ENCODE measurements around the gene MUC22.

GRCh38 chr6:30972816-30973215 is 37.5 kb upstream of the MUC22 start:
- TF ChIP-seq ZSCAN29 (IDR thresholded peaks at IDR 0.05) (no peak), LARP7 (IDR thresholded peaks at IDR 0.05) (no peak), EP300 (IDR thresholded peaks at IDR 0.05; ENCODE audit: borderline replicate concordance in 1 of 2, control insufficient read depth in 1 of 2, low read depth in 2 of 2, low read length in 2 of 2) (no peak), CREB1 (IDR thresholded peaks at IDR 0.05; ENCODE audit: low read depth) (no peak), GABPA (IDR thresholded peaks at IDR 0.05; ENCODE audit: low read depth) (no peak), CHD2 (IDR thresholded peaks at IDR 0.05; ENCODE audit: borderline replicate concordance, low read depth, low read length) (no peak), POLR2A (IDR thresholded peaks at IDR 0.05; ENCODE audit: low read depth, low read length) (no peak)
- TF ChIP-seq, protein P1, sequence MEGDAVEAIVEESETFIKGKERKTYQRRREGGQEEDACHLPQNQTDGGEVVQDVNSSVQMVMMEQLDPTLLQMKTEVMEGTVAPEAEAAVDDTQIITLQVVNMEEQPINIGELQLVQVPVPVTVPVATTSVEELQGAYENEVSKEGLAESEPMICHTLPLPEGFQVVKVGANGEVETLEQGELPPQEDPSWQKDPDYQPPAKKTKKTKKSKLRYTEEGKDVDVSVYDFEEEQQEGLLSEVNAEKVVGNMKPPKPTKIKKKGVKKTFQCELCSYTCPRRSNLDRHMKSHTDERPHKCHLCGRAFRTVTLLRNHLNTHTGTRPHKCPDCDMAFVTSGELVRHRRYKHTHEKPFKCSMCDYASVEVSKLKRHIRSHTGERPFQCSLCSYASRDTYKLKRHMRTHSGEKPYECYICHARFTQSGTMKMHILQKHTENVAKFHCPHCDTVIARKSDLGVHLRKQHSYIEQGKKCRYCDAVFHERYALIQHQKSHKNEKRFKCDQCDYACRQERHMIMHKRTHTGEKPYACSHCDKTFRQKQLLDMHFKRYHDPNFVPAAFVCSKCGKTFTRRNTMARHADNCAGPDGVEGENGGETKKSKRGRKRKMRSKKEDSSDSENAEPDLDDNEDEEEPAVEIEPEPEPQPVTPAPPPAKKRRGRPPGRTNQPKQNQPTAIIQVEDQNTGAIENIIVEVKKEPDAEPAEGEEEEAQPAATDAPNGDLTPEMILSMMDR (IDR thresholded peaks at IDR 0.05 in 2 of 3, conservative IDR thresholded peaks at IDR 0.05 in 1 of 3; ENCODE audit: control insufficient read depth in 2 of 3, extremely low read depth in 1 of 3, insufficient read depth in 1 of 3, low read depth in 3 of 3, low read length in 3 of 3): no peak

All from GM12878 (cell line).